ENCODE results near the gene ASCC1. TPM values are rescaled to one million over a fixed set of nuclear protein-coding genes. Genes with fewer than 3 reads are reported as not detected.
A peak's percentile ranks its signal among the peaks of the same experiment; 100 is the strongest.

The ASCC1 gene
- 22.4 and 23.2 TPM in 2 replicates for total RNA-seq (2014; rRNA removed; shearing (Covaris generic))
- 20.8 and 24.5 TPM in 2 replicates for polyA plus RNA-seq (2015; cell fraction: cytosol; rRNA removed)
- 14.2 and 15.1 TPM in 2 replicates for polyA plus RNA-seq (2015; cell fraction: nucleus; rRNA removed)

DNA sequence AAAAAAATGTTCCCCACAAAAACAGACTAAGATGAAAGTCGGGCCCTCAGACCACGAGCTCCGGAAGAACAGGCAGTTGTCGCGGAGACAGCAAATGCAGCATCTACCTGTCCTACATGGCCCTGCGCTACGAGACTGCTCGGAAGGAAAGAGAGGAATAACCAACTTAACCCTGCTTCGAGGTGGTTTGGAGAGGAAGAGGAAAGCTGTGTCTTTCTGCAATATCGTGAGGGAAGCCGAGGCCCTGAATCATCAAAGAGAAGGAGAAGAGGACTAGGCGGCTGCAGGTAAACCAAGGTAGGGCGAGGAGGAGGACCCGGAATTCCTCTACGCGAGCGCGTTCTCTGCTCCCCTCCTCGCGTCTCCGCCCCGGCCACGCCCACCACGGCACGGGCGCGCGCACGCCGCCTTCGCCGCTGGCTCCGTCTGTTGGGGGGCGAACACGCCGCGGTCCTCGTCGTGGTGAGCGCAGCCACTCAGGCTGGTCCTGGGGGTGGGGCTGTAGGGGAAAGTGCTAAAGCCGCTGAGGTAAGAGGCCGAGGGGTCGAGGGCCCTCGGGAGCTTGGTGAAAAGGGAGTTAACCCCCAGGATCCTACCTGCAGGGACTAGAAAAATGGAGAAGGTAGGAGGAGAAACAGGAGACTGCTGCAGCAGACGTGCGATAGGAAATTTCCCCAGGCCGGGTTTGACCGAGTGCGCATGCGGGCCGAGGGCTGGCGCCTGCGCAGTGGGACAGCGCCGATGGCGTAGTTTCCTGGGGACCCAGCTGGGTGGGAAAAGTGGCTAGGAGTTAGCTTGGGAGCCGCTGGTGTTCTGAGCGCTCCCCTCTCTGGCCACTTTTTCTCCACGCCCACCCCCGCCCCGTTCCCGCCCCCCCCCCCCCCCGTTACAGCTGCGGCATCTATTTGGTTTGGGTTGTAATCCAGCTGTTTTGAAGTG is at the start of gene ASCC1, which contains the start of gene ANAPC16:
TSS of gene ASCC1 (minus strand) at position 666 of the 939 bp plus-strand sequence. CDS start 2,978 bp downstream, outside the sequence.
TSS of gene ANAPC16 (plus strand) at position 402 of the 939 bp plus-strand sequence. CDS start 7,903 bp downstream, outside the sequence.
- DNase-seq (ENCODE audit: low read depth, low spot score): peak; percentile 87
- in situ Hi-C loops (cut with HindIII; ENCODE audit: low pct_unique_long_range_greater_than_20kb, low sequenced_read_pairs): no loop called here

- DNase-seq (ENCODE audit: low read depth, low spot score): no peak
- in situ Hi-C loops (cut with HindIII; ENCODE audit: low pct_unique_long_range_greater_than_20kb, low sequenced_read_pairs): no loop called here
Measured at GRCh38 chr10:72265508-72265907, 49.4 kb upstream of the ASCC1 start.

- in situ Hi-C loops (cut with HindIII; ENCODE audit: low pct_unique_long_range_greater_than_20kb, low sequenced_read_pairs): no loop called here
- no peak for DNase-seq (ENCODE audit: low read depth, low spot score)
Measured at GRCh38 chr10:72264536-72264935, 48.5 kb upstream of the ASCC1 start.

DNA sequence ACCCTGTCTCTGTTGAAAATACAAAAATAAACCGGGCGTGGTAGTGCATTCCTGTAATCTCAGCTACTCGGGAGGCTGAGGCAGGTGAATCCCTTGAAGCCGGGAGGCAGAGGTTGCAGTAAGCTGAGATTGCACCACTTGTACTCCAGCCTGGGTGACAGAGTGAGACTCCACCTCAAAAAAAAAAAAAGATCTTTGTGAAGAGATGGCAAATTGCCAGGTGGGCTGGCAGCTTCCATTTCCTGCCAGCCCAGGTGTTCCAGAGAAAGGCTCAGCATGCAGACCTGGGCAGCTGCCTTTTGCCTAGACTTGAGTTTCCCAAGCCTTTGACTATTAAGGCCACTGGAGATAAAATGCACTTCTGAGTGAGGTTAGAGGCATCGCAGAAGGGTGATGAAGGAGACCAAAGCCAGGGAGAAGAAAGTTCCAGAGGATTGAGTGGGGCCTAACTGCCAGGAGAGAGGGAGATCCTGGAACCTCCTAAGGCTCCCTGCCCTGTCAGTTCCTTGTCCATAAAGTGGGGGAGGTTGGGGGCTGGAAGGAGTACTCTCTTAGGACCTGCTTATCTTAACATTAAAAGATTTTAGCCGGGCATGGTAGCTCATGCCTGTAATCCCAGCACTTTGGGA is 47.7 kb upstream of the ASCC1 start:
- in situ Hi-C loops (cut with HindIII; ENCODE audit: low pct_unique_long_range_greater_than_20kb, low sequenced_read_pairs): no loop called here
- DNase-seq (ENCODE audit: low read depth, low spot score): peak; percentile 31

GRCh38 chr10:72261784-72262404 is 45.8 kb upstream of the ASCC1 start:
- DNase-seq (ENCODE audit: low read depth, low spot score): no peak
- in situ Hi-C loops (cut with HindIII; ENCODE audit: low pct_unique_long_range_greater_than_20kb, low sequenced_read_pairs): no loop called here

- DNase-seq (ENCODE audit: low read depth, low spot score): peak; percentile 23
- in situ Hi-C loops (cut with HindIII; ENCODE audit: low pct_unique_long_range_greater_than_20kb, low sequenced_read_pairs): no loop called here
Measured at GRCh38 chr10:72260976-72261783, 45.1 kb upstream of the ASCC1 start.

- in situ Hi-C loops (cut with HindIII; ENCODE audit: low pct_unique_long_range_greater_than_20kb, low sequenced_read_pairs): no loop called here
- DNase-seq (ENCODE audit: low read depth, low spot score): peak; percentile 98
Measured at GRCh38 chr10:72260239-72260975, 44.3 kb upstream of the ASCC1 start.

- in situ Hi-C loops (cut with HindIII; ENCODE audit: low pct_unique_long_range_greater_than_20kb, low sequenced_read_pairs): no loop called here
- no peak for DNase-seq (ENCODE audit: low read depth, low spot score)
Measured at GRCh38 chr10:72259491-72260238, 43.6 kb upstream of the ASCC1 start.

- DNase-seq (ENCODE audit: low read depth, low spot score): peak; percentile 28
- in situ Hi-C loops (cut with HindIII; ENCODE audit: low pct_unique_long_range_greater_than_20kb, low sequenced_read_pairs): no loop called here
Measured at GRCh38 chr10:72258617-72259016, 42.5 kb upstream of the ASCC1 start.

DNA sequence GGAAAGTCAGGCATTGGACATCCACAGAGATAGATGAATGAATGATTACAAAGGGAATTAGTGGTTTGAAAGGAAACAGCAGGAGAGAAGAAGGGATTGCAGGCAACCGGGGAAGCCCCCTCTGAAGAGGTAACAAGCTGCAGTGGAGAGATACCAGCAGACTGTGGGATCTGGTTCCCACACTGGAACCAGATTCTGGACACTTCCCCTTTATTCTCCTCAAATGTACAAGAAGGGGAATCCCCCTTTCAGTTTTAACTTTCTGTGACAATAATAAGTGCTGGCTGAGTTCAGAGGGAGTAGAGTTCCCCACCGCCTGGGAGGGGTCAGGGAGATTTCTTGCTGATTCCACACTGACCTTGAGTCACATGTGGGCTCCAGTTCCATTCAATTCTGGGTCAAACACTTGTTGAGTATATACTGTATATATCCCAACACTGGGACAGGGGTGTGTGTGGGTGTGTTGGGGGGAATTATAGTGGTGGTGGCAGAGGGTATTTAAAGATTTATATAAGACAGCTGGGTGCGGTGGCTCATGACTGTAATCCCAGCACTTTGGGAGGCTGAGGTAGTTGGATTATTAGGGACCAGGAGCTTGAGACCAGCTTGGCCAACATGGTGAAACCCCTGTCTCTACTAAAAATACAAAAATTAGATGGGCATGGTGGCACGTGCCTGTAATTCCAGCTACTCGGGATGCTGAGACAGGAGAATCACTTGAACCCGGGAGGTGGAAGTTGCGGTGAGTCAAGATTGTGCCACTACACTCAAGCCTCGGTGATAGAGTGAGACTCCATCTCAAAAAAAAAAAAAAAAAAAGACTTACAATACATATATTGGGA is 41.2 kb upstream of the ASCC1 start:
- in situ Hi-C loops (cut with HindIII; ENCODE audit: low pct_unique_long_range_greater_than_20kb, low sequenced_read_pairs): no loop called here
- DNase-seq (ENCODE audit: low read depth, low spot score): no peak

GRCh38 chr10:72255977-72256729 is 40.1 kb upstream of the ASCC1 start:
- DNase-seq (ENCODE audit: low read depth, low spot score): no peak
- in situ Hi-C loops (cut with HindIII; ENCODE audit: low pct_unique_long_range_greater_than_20kb, low sequenced_read_pairs): no loop called here

DNA sequence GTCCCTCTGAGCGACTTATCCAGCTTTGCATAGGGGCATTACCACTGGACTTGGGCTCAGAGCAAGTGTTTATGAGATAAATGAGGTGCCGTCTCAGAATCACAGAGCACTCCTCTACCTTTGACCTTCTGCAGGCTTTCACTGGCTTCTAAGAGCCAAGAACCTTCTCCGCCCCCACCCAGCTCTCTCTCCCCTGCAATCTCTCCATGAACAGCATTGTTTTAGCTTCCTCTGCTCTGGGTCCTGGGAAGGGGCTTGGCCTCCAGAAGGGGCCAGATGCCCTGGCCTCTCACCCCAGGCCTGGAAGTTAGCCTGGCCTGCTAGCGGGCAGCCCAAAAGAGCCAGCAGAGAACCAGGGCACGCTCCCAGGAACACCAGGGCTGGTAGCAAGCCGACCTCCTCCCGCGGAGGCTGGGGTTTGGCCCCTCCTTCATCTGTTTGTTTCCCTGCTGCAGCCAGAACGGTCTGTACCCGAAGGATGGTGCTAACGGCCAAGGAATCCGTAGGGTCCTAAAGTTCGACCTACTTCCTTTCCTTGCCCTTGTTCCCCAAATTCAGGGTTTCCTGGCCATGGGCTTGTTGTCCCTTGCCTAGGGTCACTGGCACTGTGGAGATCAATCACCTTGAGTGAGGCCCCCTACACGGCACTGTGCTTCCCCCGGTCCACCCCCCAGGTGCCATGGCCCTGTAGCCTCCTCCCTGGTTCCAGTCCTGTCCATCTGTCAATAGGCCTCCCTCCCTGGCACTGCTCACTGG is 38.9 kb upstream of the ASCC1 start:
- peak; percentile 74 for DNase-seq (ENCODE audit: low read depth, low spot score)
- in situ Hi-C loops (cut with HindIII; ENCODE audit: low pct_unique_long_range_greater_than_20kb, low sequenced_read_pairs): no loop called here

DNA sequence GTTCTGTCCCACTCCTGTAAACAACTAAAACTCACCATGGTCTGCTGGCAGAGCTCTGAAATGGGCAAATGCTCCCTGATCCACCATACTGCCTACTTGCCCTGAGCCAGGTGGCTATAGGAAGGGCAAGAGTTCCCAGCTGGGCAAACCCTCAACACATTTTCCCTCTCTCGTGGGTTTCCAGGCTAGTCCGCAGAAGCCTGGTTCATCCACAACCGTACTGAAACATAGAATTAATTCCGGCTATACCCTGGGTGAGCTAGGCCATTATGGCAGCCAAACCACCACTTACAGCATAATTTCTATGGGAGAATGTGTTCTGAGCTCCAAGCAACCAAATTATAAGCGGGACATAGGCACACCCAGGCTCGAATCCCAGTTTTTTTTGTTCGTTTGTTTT is 37.5 kb upstream of the ASCC1 start:
- no peak for DNase-seq (ENCODE audit: low read depth, low spot score)
- in situ Hi-C loops (cut with HindIII; ENCODE audit: low pct_unique_long_range_greater_than_20kb, low sequenced_read_pairs): no loop called here

- in situ Hi-C loops (cut with HindIII; ENCODE audit: low pct_unique_long_range_greater_than_20kb, low sequenced_read_pairs): no loop called here
Measured at GRCh38 chr10:72252972-72253371, 36.9 kb upstream of the ASCC1 start.

More at GRCh38 chr10:72252972-72253371, 36.9 kb upstream of the ASCC1 start:
- no peak for DNase-seq (ENCODE audit: low read depth, low spot score)
